T-helper 1 cell treated with Interleukin-12 subunit alpha and Interleukin-12 subunit beta and Interleukin-4 antibody, amounts not matched to agents 30 μg/mL and 1 μg/mL, for 36 hours (primary cell): ENCODE results near the gene CELSR3.

ENCODE experiments used
- H3K27ac Mint-ChIP-seq: one replicate; pipeline ENCODE4 v1.8.0; 2021; ENCODE audit warnings: mild to moderate bottlenecking, mixed read lengths
- H3K27me3 Mint-ChIP-seq: one replicate; pipeline ENCODE4 v1.8.0; 2021; ENCODE audit warnings: low read depth, mixed read lengths
- H3K36me3 Mint-ChIP-seq: one replicate; pipeline ENCODE4 v1.8.0; 2021; ENCODE audit warnings: low read depth, mixed read lengths
- H3K4me1 Mint-ChIP-seq: one replicate; pipeline ENCODE4 v1.8.0; 2021; ENCODE audit warnings: low read depth, mixed read lengths
- H3K4me3 Mint-ChIP-seq: one replicate; pipeline ENCODE4 v1.8.0; 2021; ENCODE audit warnings: mild to moderate bottlenecking, moderate library complexity, mixed read lengths
- H3K9me3 Mint-ChIP-seq: one replicate; pipeline ENCODE4 v1.8.0; 2021; ENCODE audit warnings: mixed read lengths

Gene CELSR3

GRCh38 chr3:48625600-48625999, 37.1 kb downstream of the CELSR3 start:
- Mint-ChIP-seq H3K4me1 (peaks cover 9% of the 10 kb centered on the region), H3K36me3 (peaks cover 16% of the 10 kb centered on the region), H3K9me3 (no peaks in the 10 kb centered on the region), H3K27me3 (no peaks in the 10 kb centered on the region), H3K4me3 (no peak overlapping the region), H3K27ac (no peak overlapping the region)

GRCh38 chr3:48624767-48625166, 37.9 kb downstream of the CELSR3 start:
- H3K9me3 Mint-ChIP-seq = no peaks in the 10 kb centered on the region
- H3K27ac Mint-ChIP-seq = no peak overlapping the region
- H3K4me3 Mint-ChIP-seq = no peak overlapping the region
- peaks cover 9% of the 10 kb centered on the region for H3K4me1 Mint-ChIP-seq
- H3K27me3 Mint-ChIP-seq = no peaks in the 10 kb centered on the region
- peaks cover 13% of the 10 kb centered on the region for H3K36me3 Mint-ChIP-seq

GRCh38 chr3:48623851-48624547, 38.7 kb downstream of the CELSR3 start:
- H3K36me3 Mint-ChIP-seq = peaks cover 13% of the 10 kb centered on the region
- peaks cover 9% of the 10 kb centered on the region for H3K4me1 Mint-ChIP-seq
- no peak overlapping the region for H3K4me3 Mint-ChIP-seq
- peak overlapping the region; percentile 58 for H3K27ac Mint-ChIP-seq
- H3K27me3 Mint-ChIP-seq = no peaks in the 10 kb centered on the region
- no peaks in the 10 kb centered on the region for H3K9me3 Mint-ChIP-seq

GRCh38 chr3:48621461-48621869, 41.2 kb downstream of the CELSR3 start, which contains the start of gene TMEM89:
Gene TMEM89 (minus strand): TSS chr3:48621769. CDS start chr3:48621756, 13 bp downstream.
- H3K27ac Mint-ChIP-seq = no peak within 1 kb of the TSS
- H3K4me3 Mint-ChIP-seq = no peak within 1 kb of the TSS
- peaks cover 1% of the 10 kb centered on the region for H3K36me3 Mint-ChIP-seq
- H3K9me3 Mint-ChIP-seq = peaks cover 20% of the 10 kb centered on the region
- H3K4me1 Mint-ChIP-seq = peaks cover 7% of the 10 kb centered on the region
- H3K27me3 Mint-ChIP-seq = no peaks in the 10 kb centered on the region

GRCh38 chr3:48619541-48620524, 42.9 kb downstream of the CELSR3 start:
- no peaks in the 10 kb centered on the region for H3K36me3 Mint-ChIP-seq
- H3K4me1 Mint-ChIP-seq = peaks cover 6% of the 10 kb centered on the region
- no peak overlapping the region for H3K27ac Mint-ChIP-seq
- H3K9me3 Mint-ChIP-seq = peaks cover 20% of the 10 kb centered on the region
- H3K27me3 Mint-ChIP-seq = no peaks in the 10 kb centered on the region
- no peak overlapping the region for H3K4me3 Mint-ChIP-seq

- Mint-ChIP-seq H3K27ac (no peak overlapping the region), H3K9me3 (peaks cover 20% of the 10 kb centered on the region), H3K36me3 (no peaks in the 10 kb centered on the region), H3K27me3 (no peaks in the 10 kb centered on the region), H3K4me1 (peaks cover 5% of the 10 kb centered on the region), H3K4me3 (no peak overlapping the region)
Observed at GRCh38 chr3:48617559-48617958, 45.1 kb downstream of the CELSR3 start.

- H3K27ac Mint-ChIP-seq = peak overlapping the region; percentile 41
- no peaks in the 10 kb centered on the region for H3K27me3 Mint-ChIP-seq
- no peak overlapping the region for H3K4me3 Mint-ChIP-seq
- H3K36me3 Mint-ChIP-seq = peaks cover 2% of the 10 kb centered on the region
- H3K4me1 Mint-ChIP-seq = peaks cover 8% of the 10 kb centered on the region
- H3K9me3 Mint-ChIP-seq = peaks cover 20% of the 10 kb centered on the region
Observed at GRCh38 chr3:48614044-48614443, 48.6 kb downstream of the CELSR3 start.

- H3K27me3 Mint-ChIP-seq = no peaks in the 10 kb centered on the region
- H3K9me3 Mint-ChIP-seq = peaks cover 6% of the 10 kb centered on the region
- peaks cover 16% of the 10 kb centered on the region for H3K4me1 Mint-ChIP-seq
- peaks cover 7% of the 10 kb centered on the region for H3K36me3 Mint-ChIP-seq
- H3K27ac Mint-ChIP-seq = no peak overlapping the region
- H3K4me3 Mint-ChIP-seq = no peak overlapping the region
Observed at GRCh38 chr3:48612309-48612708, 50.4 kb downstream of the CELSR3 start.

- Mint-ChIP-seq H3K27me3 (no peaks in the 10 kb centered on the region), H3K4me3 (peak within 1 kb of the TSS; percentile 97), H3K4me1 (peaks cover 16% of the 10 kb centered on the region), H3K9me3 (no peaks in the 10 kb centered on the region), H3K27ac (peak within 1 kb of the TSS; percentile 95), H3K36me3 (peaks cover 17% of the 10 kb centered on the region)
Observed at GRCh38 chr3:48609088-48610005, 53.3 kb downstream of the CELSR3 start, which contains the start of gene UQCRC1. Gene UQCRC1 (minus strand): TSS chr3:48609646. CDS start chr3:48609620, 26 bp downstream.

- H3K27me3 Mint-ChIP-seq = no peaks in the 10 kb centered on the region
- H3K9me3 Mint-ChIP-seq = no peaks in the 10 kb centered on the region
- peak overlapping the region; percentile 97 for H3K4me3 Mint-ChIP-seq
- H3K27ac Mint-ChIP-seq = no peak overlapping the region
- peaks cover 25% of the 10 kb centered on the region for H3K36me3 Mint-ChIP-seq
- H3K4me1 Mint-ChIP-seq = peaks cover 12% of the 10 kb centered on the region
Observed at GRCh38 chr3:48607519-48607918, 55.2 kb downstream of the CELSR3 start.

GRCh38 chr3:48601622-48601994, 61.1 kb downstream of the CELSR3 start:
- peaks cover 28% of the 10 kb centered on the region for H3K36me3 Mint-ChIP-seq
- H3K4me3 Mint-ChIP-seq = no peak overlapping the region
- no peaks in the 10 kb centered on the region for H3K4me1 Mint-ChIP-seq

GRCh38 chr3:48600711-48601621, 61.7 kb downstream of the CELSR3 start:
- no peak overlapping the region for H3K4me3 Mint-ChIP-seq
- H3K9me3 Mint-ChIP-seq = no peaks in the 10 kb centered on the region
- no peaks in the 10 kb centered on the region for H3K4me1 Mint-ChIP-seq
- H3K36me3 Mint-ChIP-seq = peaks cover 27% of the 10 kb centered on the region
- H3K27me3 Mint-ChIP-seq = peaks cover 3% of the 10 kb centered on the region
- H3K27ac Mint-ChIP-seq = no peak overlapping the region

More at GRCh38 chr3:48601622-48601994, 61.1 kb downstream of the CELSR3 start:
- Mint-ChIP-seq H3K27ac (no peak overlapping the region), H3K27me3 (no peaks in the 10 kb centered on the region), H3K9me3 (no peaks in the 10 kb centered on the region)
